SK-N-SH (cell line): Measurements from ENCODE around the gene PRLH.

Source experiments
- CHD2 ChIP-seq: fragments of 150-350 bp; IDR thresholded peaks from 2 replicates; pipeline ENCODE4 v1.6.1; 2018; ENCODE audit warnings: low read length; ENCODE audit not compliant: partially characterized antibody
- ELF1 ChIP-seq: IDR thresholded peaks from 2 replicates; pipeline ENCODE4 v1.4.0; 2012
- EZH2phosphoT487 ChIP-seq: fragments of 200-600 bp; sonication (generic); IDR thresholded peaks from 2 replicates; pipeline ENCODE4 v1.6.1; 2017; ENCODE audit warnings: low read depth, mixed run types, mild to moderate bottlenecking, antibody characterized with exemption, moderate library complexity, borderline replicate concordance
- GABPA ChIP-seq: IDR thresholded peaks from 2 replicates; pipeline ENCODE4 v1.4.0; 2012; ENCODE audit warnings: low read depth, mild to moderate bottlenecking
- MEF2A ChIP-seq: IDR thresholded peaks from 2 replicates; pipeline ENCODE4 v1.4.0; 2012; ENCODE audit warnings: low read depth, borderline replicate concordance
- RAD21 ChIP-seq: IDR thresholded peaks from 2 replicates; pipeline ENCODE4 v1.6.1; 2012; ENCODE audit warnings: mild to moderate bottlenecking, low read length
- RFX5 ChIP-seq: IDR thresholded peaks from 2 replicates; pipeline ENCODE4 v1.6.1; 2012; ENCODE audit warnings: mild to moderate bottlenecking, improper control_type of control experiment, low read length
- TF ChIP-seq, protein P1 (sequence below): fragments of 200-600 bp; sonication (generic); IDR thresholded peaks from 2 replicates; pipeline ENCODE4 v1.6.1; 2017; ENCODE audit warnings: antibody characterized with exemption, mild to moderate bottlenecking, moderate library complexity
- TF ChIP-seq, protein P2 (sequence below): IDR thresholded peaks from 2 replicates; pipeline ENCODE4 v1.4.0; 2012; ENCODE audit warnings: low read depth
- TF ChIP-seq, protein P3 (sequence below): fragments of 150-350 bp; IDR thresholded peaks from 2 replicates; pipeline ENCODE4 v1.6.1; 2016; ENCODE audit warnings: mild to moderate bottlenecking, low read depth, low read length
- TF ChIP-seq, protein P4 (sequence below): IDR thresholded peaks from 2 replicates; pipeline ENCODE4 v1.4.0; 2012; ENCODE audit warnings: low read depth, borderline replicate concordance

DNA sequence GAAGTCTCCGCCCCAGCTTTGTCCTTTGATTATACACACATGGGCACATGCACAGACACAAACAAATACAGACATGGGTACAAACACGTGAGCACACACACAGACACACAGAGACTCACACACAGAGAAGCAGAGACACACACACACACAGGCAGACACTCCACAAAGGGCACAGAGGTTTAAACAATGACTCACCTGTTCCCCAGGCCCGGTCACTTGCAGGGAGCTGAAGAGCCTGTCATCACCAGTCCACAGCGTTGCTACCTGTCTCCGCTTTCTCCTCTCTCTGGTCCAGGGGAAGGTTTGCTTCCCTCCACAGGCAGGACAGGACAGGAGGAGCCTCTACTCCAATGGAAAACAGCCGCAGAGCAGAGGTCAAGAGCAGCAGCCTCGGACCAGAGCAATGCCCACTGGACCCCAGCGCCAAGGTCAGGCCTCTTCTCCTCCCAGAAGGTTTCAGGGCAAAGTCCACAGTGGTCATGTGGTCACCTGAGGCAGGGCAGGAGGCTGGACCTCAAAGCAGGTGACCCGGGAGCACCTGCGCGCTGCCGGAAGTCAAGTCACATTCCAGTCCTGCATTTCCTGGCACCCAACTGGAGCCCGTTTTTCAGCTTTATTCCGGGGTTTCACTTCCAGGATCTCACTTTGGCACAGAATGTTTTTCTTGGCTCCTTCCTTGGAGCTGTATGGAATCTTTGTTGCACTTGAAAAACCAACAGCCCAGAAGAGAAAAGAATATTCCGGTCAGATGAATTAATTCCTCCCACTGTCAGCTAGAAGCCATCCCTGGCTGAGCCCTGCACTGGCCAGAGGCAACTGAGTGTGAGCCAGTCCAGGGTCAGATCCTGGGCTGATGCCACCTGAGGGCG lies 24.1 kb downstream of the PRLH start, which contains the start of gene RAB17:
- TF ChIP-seq, protein P1, sequence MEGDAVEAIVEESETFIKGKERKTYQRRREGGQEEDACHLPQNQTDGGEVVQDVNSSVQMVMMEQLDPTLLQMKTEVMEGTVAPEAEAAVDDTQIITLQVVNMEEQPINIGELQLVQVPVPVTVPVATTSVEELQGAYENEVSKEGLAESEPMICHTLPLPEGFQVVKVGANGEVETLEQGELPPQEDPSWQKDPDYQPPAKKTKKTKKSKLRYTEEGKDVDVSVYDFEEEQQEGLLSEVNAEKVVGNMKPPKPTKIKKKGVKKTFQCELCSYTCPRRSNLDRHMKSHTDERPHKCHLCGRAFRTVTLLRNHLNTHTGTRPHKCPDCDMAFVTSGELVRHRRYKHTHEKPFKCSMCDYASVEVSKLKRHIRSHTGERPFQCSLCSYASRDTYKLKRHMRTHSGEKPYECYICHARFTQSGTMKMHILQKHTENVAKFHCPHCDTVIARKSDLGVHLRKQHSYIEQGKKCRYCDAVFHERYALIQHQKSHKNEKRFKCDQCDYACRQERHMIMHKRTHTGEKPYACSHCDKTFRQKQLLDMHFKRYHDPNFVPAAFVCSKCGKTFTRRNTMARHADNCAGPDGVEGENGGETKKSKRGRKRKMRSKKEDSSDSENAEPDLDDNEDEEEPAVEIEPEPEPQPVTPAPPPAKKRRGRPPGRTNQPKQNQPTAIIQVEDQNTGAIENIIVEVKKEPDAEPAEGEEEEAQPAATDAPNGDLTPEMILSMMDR = no peak
- TF ChIP-seq GABPA = no peak
- TF ChIP-seq, protein P2, sequence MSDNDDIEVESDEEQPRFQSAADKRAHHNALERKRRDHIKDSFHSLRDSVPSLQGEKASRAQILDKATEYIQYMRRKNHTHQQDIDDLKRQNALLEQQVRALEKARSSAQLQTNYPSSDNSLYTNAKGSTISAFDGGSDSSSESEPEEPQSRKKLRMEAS = no peak
- no peak for TF ChIP-seq RAD21
- no peak for TF ChIP-seq CHD2
- no peak for TF ChIP-seq RFX5
- TF ChIP-seq, protein P3, sequence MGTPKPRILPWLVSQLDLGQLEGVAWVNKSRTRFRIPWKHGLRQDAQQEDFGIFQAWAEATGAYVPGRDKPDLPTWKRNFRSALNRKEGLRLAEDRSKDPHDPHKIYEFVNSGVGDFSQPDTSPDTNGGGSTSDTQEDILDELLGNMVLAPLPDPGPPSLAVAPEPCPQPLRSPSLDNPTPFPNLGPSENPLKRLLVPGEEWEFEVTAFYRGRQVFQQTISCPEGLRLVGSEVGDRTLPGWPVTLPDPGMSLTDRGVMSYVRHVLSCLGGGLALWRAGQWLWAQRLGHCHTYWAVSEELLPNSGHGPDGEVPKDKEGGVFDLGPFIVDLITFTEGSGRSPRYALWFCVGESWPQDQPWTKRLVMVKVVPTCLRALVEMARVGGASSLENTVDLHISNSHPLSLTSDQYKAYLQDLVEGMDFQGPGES = no peak
- TF ChIP-seq MEF2A = no peak
- TF ChIP-seq, protein P4, sequence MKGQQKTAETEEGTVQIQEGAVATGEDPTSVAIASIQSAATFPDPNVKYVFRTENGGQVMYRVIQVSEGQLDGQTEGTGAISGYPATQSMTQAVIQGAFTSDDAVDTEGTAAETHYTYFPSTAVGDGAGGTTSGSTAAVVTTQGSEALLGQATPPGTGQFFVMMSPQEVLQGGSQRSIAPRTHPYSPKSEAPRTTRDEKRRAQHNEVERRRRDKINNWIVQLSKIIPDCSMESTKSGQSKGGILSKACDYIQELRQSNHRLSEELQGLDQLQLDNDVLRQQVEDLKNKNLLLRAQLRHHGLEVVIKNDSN = no peak
- TF ChIP-seq ELF1 = no peak
- TF ChIP-seq EZH2phosphoT487 = no peak
